Adrenal gland (tissue), 12 donors: ENCODE data around the gene COPB2. TPM values are rescaled to one million over a fixed set of nuclear protein-coding genes. Genes with fewer than 3 reads are reported as not detected.

Experiments
- DNase-seq, 7 donors: peaks; one replicate each; pipeline ENCODE4 v3.0.0-alpha.2; 2019 to 2020
- H3K27ac ChIP-seq, 5 donors: fragments of 200-600 bp; sonication (generic) in 4 of 5; 1 replicate in 3 of 5; 2 replicates in 2 of 5; pipeline versions ENCODE4 v1.5.1 to v1.8.0; 2016 to 2020; ENCODE audit warnings: mild to moderate bottlenecking in 1 of 5
- H3K27me3 ChIP-seq: fragments of 200-600 bp; 2 replicates; pipeline ENCODE4 v1.8.0; 2021
- H3K36me3 ChIP-seq, 2 donors: fragments of 200-600 bp; replicated peaks in 1 of 2; 1 replicate in 1 of 2; 2 replicates in 1 of 2; pipeline versions ENCODE4 v1.5.1 to v1.8.0; 2018 to 2022
- H3K4me1 ChIP-seq, 2 donors: fragments of 200-600 bp; replicated peaks in 1 of 2; 1 replicate in 1 of 2; 2 replicates in 1 of 2; pipeline versions ENCODE4 v1.5.1 to v1.8.0; 2018 to 2021
- H3K4me3 ChIP-seq, 4 donors: fragments of 200-600 bp; sonication (generic) in 3 of 4; one replicate each; pipeline ENCODE4 v1.5.1; 2016 to 2018
- H3K9me3 ChIP-seq, 3 donors: fragments of 200-600 bp; sonication (generic) in 1 of 3; replicated peaks in 1 of 3; 1 replicate in 2 of 3; 2 replicates in 1 of 3; pipeline versions ENCODE4 v1.5.1 to v1.8.0; 2016 to 2021
- CTCF ChIP-seq, 6 experiments: fragments of 450-650 bp in 4 of 6; fragments of 200-600 bp in 2 of 6; sonication (generic) in 1 of 6; IDR thresholded peaks; 1 replicate in 5 of 6; 2 replicates in 1 of 6; pipeline versions ENCODE4 v1.5.1 to v1.8.0; 2016 to 2021; ENCODE audit warnings: antibody characterized with exemption in 6 of 6, mild to moderate bottlenecking in 2 of 6, moderate library complexity in 1 of 6
- POLR2A ChIP-seq, 2 donors: fragments of 450-650 bp; IDR thresholded peaks; one replicate each; pipeline ENCODE4 v1.6.1; 2017; ENCODE audit warnings: antibody characterized with exemption in 2 of 2, mild to moderate bottlenecking in 2 of 2, moderate library complexity in 1 of 2
- WGBS, 4 donors: extraction: QIAGEN DNeasy Blood & Tissue Kit in 2 of 4; methylation state at CpG; one replicate each; pipeline versions ENCODE4 v1.1.5 to v1.1.7; 2013 to 2017; 5-methylcytosine and 5-hydroxymethylcytosine counted together
- intact Hi-C, 2 donors: fragments of 100-400 bp; cut with DNase I; formaldehyde crosslinking; loops; one replicate each; pipeline versions ENCODE4 v1.14.1 to v1.15.0; 2022 to 2023
- polyA plus RNA-seq, 3 donors: library from polyadenylated mRNA; stranded (reverse); fragments of 200-250 nt in 2 of 3; fragments of 350-450 nt in 1 of 3; fragmentation: Illumina TruSeq in 1 of 3; extraction: RNeasy Lipid Tissue Mini Kit (QIAGEN cat#74804) in 1 of 3; gene quantifications; one replicate each; pipeline ENCODE4 v1.2.3, GENCODE V29; 2013 to 2014
- total RNA-seq, 9 donors: library from RNA; depleted of rRNA in 4 of 9; stranded (reverse); fragments of >200 nt in 4 of 9; fragments of 120-200 nt in 1 of 9; fragmentation: NEBNext Ultra II Directional in 1 of 9; extraction: Animal tissue kit (Norgen Biotek cat#: 25700) in 1 of 9; gene quantifications; one replicate each; pipeline versions ENCODE4 v1.1.0 to v1.2.4, GENCODE V29; 2013 to 2023
- donor health status: healthy with polysubstance abuse.
- donor health status: Bipolar disorder and iron deficiency.
- donor health status: DM: yes; HTN: yes; CAD: no.
- donor health status: DM: no; HTN: no; CAD: no.
- donor health status: DM: no; HTN: no; CAD: no.
- donor health status: DM: yes; HTN: yes; CAD: no.

The COPB2 gene
- total and polyA plus RNA-seq, 12 donors, result 28.1 to 192 (median 126) TPM

- H3K27me3 ChIP-seq, result no peaks in the 10 kb centered on the region
- intact Hi-C loops, result loop anchor here (5.0 to 10.0 kb wide), 2 partner anchors 389 to 391 kb away; no protein-coding TSS in a partner anchor
- no peak overlapping the region for H3K4me3 ChIP-seq
- TF ChIP-seq POLR2A (IDR thresholded peaks at IDR 0.05), result no peak
- no peak for TF ChIP-seq CTCF (IDR thresholded peaks at IDR 0.05)
- 81 to 93% (median 87%) methylated on average over 4 to 5 of the region's 5 CpGs for WGBS, 4 donors
- no peaks in the 10 kb centered on the region for H3K9me3 ChIP-seq
- H3K36me3 ChIP-seq, result no peaks in the 10 kb centered on the region
- no peaks in the 10 kb centered on the region for H3K4me1 ChIP-seq
- DNase-seq, result peak in 1 of 7 donors; percentile 44
- no peak overlapping the region for H3K27ac ChIP-seq
Measured at GRCh38 chr3:139326131-139326530, 63.3 kb downstream of the COPB2 start.

- Histone ChIP-seq H3K9me3 (no peaks in the 10 kb centered on the region), H3K4me3 (no peak overlapping the region), H3K27me3 (no peaks in the 10 kb centered on the region), H3K27ac (no peak overlapping the region), H3K4me1 (no peaks in the 10 kb centered on the region), H3K36me3 (no peaks in the 10 kb centered on the region)
- no peak for DNase-seq
- 94 to 100% (median 96%) methylated on average over 3 of the region's 3 CpGs for WGBS, 4 donors
- intact Hi-C loops, result loop anchor here (5.0 to 10.0 kb wide), 2 partner anchors 388 to 391 kb away; no protein-coding TSS in a partner anchor
- TF ChIP-seq CTCF (IDR thresholded peaks at IDR 0.05) (no peak), POLR2A (IDR thresholded peaks at IDR 0.05) (no peak)
Measured at GRCh38 chr3:139325551-139325950, 63.9 kb downstream of the COPB2 start.

GRCh38 chr3:139324456-139324855 lies 65.0 kb downstream of the COPB2 start:
- 62 to 83% (median 71%) methylated on average over 5 of the region's 5 CpGs for WGBS, 4 donors
- H3K9me3 ChIP-seq, result no peaks in the 10 kb centered on the region
- H3K4me1 ChIP-seq, result no peaks in the 10 kb centered on the region
- no peaks in the 10 kb centered on the region for H3K27me3 ChIP-seq
- intact Hi-C loops, result loop anchor here in 1 of 2 donors (10.0 kb wide), 1 partner anchor 390 kb away; no protein-coding TSS in a partner anchor
- no peak overlapping the region for H3K4me3 ChIP-seq
- DNase-seq, result peak in 1 of 7 donors; percentile 5
- H3K27ac ChIP-seq, result no peak overlapping the region
- TF ChIP-seq POLR2A (IDR thresholded peaks at IDR 0.05) (no peak), CTCF (IDR thresholded peaks at IDR 0.05) (no peak)
- H3K36me3 ChIP-seq, result no peaks in the 10 kb centered on the region

DNA sequence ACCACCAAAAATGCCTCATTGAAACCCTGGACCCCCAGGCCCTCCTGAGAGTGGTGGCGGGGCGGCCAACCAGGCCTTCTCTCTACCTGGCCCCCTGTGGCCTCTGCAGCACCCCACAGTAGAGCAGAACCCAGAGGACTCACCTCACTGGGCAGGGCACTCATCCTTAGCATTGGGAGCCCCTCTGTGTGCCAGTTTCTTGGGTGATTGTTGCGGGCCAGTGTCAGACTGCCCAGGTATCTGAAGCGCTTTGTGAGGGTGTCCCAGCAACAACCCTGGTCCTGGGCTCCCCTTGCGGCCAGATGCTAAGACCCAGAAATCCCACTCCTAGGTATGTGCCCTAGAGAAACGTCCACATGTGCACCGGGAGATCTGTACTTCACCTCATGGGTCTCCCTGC lies 66.3 kb downstream of the COPB2 start:
- WGBS, 4 donors, result 79 to 100% (median 90%) methylated on average over 3 to 7 of the region's 7 CpGs
- H3K4me3 ChIP-seq, result no peak overlapping the region
- H3K9me3 ChIP-seq, result no peaks in the 10 kb centered on the region
- intact Hi-C loops, result loop anchor here in 1 of 2 donors (10.0 kb wide), 1 partner anchor 388 kb away; no protein-coding TSS in a partner anchor
- no peaks in the 10 kb centered on the region for H3K27me3 ChIP-seq
- TF ChIP-seq POLR2A (IDR thresholded peaks at IDR 0.05) (no peak), CTCF (IDR thresholded peaks at IDR 0.05) (no peak)
- no peaks in the 10 kb centered on the region for H3K4me1 ChIP-seq
- H3K27ac ChIP-seq, result no peak overlapping the region
- peak in 1 of 7 donors; percentile 33 for DNase-seq
- H3K36me3 ChIP-seq, result no peaks in the 10 kb centered on the region
